HG03280 (cell line): ENCODE results near the gene PAQR8.

ENCODE experiments used
- ATAC-seq: cut with Tn5 transposase; IDR thresholded peaks from one replicate; pipeline ENCODE4 v1.9.1; 2021; ENCODE audit warnings: mild to moderate bottlenecking, moderate library complexity; ENCODE audit not compliant: unreplicated experiment

PAQR8 gene

DNA sequence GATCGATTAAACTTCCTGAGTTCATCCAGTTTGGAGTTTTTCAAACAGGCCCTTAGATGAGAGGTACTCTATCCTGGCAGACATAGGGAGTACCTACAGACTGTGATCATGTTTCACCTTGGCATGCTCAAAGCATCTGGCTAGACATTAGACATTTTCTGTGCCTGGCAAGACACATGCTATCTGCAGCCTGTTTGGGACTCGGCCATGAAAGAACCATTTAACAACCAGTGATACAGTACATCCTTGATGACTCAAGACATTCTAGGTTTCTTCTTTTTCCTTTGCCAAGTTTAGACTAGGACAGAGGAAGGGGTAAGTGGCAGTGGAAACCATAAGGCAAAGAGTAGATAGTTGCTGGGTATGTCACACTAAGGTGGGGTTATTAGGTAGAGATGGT lies 15.4 kb upstream of the PAQR8 start:
- no peak for ATAC-seq

DNA sequence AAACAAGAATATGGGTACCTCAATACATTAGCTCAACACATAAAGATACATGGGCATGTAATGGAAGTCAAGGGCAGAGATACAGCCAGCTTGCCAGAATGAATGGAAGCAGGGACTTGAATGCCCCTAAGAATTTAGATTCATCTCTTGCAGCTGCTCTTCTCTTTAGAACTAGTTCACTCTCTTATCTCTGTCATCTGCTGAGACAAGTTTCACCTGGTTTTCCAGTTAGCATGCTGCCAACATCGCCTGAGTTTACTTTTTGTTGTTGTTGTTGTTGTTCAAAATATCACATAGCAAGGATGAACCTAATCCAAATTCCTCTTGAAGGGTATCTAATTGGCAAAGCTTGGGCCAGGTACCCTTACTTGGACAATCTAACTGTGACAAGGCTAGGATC lies 14.1 kb upstream of the PAQR8 start:
- ATAC-seq, result no peak

DNA sequence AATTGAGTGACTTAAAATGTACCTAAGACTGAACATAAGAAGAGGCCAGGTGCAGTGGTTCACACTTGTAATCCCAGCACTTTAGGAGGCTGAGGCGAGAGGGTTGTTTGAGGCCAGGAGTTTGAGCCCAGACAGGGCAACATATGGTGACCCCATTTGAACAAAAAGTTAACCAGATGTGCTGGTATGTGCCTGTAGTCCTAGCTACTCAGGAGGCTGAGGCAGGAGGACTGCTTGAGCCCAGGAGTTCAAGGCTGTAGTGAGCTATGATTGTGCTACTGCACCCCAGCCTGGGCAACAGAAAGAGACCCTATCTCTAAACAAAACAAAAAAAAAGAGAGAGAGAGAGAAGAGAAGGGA lies 10.1 kb upstream of the PAQR8 start:
- no peak for ATAC-seq

DNA sequence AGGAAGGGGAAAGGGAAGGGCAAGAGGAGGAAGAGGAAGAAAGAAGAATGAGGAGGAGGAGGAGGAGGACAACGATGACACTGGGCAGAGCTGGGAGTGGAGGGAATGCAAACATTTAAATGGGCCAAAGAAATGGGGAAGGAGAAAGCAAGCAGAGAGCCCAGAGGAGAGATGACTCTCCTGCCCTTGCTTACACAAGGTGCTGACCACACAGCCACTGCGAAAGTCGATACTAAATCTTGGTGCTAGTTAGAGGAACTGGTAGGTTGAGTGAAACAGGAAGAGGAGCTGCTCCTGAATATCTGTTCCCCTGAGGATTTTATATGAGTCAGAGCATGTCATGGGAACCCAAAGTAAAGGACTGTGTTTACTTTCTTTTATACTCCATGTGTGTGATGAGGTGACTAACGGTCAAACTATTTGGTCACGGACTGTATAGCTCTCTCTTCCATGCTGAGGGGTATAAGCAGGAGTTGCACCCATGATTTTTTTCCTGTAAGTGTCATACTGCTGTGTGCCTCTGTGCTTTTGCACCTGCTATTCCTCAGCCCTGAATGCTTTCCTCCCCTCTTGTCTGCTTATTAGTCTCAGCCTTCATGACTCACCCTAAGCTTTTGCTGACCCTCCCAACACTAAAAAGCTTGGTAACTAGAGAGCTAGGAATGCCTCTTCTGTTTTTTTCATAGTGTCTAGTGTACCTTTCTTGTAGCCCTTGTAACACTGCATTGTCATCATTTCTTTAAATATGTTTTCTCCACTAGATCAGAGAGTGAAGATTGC lies 9.5 kb upstream of the PAQR8 start:
- peak; percentile 83 for ATAC-seq

DNA sequence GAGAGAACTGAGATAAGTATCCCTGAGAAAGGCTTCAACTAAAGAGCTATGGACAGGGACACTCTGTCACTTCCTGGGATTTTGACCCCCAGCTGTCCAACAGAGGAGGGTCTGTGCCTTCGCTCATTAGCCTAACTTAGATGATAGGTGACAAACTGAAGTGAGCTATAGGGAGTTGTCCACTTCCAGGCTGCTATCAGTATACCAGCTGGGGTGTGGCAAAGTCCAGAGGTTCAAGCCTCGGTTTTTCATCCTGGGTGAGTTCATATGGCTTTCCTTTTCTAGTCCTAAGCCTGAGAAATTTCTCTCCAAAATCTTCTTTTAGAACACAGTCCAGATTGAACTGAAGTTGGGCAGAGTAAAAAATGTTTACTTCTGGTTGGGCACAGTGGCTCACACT lies 5.9 kb upstream of the PAQR8 start:
- ATAC-seq, result no peak

DNA sequence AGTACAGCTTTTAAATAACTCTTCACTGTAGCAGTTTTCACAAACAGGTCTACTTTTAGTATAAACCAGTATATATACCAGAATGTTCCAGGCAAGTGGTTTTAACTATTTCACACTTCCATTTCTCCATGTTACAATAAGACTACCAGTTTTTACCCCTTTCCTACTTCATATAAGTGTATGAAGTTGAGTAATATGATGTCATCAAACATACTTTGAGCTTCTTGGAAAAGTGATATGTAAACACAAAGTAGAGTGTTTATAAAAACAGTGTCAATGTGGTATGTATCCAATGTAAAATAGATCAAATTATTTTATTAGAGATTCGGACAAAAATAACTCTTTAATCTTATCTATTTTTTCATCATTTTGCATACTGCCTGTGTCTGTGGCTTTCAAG lies 2.5 kb upstream of the PAQR8 start:
- ATAC-seq, result no peak

DNA sequence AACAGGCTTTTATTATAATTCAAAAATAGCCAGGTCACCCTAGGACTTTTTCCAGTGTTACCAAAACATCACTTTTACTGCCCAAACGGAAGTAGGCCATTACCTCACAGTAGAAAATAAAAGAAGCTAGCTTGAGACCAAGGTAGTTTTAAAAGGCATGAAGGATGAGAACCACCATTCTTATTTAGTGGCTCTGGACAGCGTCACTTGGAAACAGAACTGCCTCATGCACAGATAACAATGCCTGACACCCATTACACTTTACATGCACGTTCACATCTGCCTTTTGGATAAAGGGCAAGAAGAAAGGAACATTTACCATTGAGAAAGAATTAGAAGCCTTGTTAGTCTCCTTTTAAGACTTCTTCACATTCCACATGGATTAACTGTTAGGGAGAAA lies 1.9 kb upstream of the PAQR8 start:
- no peak for ATAC-seq

DNA sequence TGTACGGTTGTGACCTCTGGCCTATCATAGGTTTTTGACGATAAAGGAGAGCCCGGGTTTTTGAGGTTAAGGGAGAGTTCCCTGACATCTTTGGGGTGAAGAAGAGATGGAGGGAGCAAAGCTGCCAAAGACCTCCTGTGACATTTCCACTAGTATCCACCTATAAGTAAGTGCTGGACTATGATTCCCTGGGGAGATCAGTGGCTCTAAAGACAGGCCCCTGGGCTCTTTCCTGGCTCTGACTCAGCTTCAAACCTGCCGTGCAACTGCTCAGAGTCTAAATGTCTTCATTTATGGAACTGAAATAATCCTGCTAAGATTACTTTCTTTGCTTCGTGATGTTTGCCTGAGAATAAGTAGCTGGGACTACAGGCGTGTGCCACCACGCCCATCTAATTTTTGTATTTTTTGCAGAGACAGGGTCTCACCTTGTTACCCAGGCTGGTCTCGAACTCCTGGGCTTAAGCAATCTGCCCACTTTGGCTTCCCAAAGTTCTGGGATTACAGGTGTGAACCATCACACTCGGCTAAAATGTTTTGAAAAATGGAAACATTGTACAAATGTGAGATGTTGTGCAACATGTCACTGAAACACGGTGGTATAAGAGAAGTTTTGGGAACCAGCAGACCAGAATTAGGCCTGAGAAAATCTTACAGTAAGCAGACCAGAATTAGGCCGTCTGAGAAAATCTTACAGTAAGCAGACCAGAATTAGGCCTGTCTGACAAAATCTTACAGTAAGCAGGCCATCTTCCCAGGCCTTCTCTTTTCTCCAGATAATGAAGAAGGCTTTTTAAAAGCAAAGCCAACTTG lies 1.1 kb upstream of the PAQR8 start:
- ATAC-seq, result no peak

DNA sequence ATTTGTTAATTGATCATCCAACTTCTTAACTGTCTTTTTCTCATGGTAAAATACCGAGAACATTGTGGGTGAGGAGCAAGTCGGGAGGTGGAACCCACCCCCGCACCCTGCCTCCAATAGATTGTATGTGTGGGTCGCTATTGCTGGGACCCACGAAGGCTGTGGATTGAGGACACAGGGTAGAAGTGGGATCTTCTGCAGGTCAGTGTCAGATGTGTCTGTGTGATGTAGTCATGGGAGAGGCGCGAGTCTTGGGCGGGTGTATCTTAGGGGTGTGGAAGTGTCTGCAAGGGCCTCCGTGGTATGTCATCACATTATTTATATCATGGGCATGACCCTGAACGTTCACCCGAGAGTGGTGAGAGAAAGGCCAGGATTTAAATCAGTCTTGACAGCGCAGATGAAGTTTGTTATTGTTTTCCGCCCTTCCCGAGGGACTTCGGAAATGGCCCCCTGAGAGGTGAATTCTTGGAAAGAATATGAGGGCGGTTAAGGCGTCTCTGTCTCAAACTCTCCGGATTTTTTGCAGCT lies 472 bp upstream of the PAQR8 start:
- peak; percentile 1 for ATAC-seq

DNA sequence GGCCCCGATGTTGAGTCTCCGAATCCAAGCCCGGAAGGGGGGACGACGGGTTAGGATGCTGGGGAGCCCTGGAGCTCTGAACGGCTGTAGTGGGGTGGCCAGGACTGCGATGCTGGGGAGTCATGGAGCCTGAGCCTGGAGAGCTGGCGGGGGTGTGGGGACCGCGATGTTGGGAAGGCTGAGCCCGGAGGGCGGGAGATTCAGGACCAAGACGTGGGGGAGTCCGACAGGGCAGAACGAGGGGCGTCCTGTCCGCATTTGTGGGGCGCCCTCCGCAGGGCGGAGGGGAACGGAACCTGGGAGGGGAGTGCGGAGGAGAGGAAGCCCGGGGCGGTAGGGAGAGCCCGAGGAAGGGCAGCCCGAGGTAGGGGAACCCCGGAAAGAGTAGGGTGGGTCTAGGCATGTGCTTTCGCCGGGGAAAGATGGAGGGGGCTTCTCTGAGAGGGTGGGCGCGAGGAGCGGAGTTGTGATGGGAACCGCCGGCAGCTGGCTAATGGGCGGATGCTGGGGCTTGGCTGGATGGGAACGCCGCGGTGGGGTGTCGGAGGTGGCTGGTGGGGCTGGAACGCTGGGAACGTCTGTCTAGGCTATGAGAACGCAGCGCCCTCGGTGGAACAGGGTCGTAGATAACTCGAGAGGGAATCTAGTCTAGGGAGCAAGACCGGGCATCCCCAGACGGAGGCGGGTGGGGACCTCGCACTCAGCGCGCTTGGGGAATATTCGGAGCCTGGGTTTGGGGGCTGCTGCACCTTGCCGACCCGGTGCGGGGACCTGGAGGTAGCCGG lies 684 bp downstream of the PAQR8 start:
- peak; percentile 41 for ATAC-seq

DNA sequence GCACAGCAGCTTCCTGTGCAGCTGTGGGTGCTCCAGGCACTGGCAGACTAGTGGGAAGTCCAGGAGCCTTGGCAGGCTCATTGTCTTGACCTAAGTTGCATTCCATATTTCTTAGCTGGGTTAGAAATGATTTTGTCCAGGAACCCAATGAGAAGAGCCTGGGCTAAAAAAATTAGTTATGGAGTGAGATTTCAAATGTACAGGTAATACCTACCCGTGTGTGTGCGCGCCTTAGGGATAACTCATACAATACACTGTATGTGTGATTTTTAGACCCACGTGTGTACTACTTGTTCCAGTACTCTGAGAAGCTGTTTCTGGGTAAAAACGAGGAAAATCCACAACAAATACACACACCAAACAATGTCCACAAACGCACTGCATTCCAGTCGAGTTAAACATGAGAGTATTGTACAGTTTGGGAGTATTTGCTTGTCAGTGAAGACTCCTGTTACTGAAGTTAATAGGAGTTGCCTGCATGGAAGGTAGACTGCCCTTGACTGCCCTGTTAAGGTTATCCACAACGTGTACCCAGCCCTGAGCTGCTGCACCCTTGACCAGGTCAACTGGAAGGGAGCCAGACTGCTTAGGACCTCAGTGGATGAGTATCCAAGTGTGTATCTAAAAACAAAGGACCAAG lies 1.4 kb downstream of the PAQR8 start:
- no peak for ATAC-seq

DNA sequence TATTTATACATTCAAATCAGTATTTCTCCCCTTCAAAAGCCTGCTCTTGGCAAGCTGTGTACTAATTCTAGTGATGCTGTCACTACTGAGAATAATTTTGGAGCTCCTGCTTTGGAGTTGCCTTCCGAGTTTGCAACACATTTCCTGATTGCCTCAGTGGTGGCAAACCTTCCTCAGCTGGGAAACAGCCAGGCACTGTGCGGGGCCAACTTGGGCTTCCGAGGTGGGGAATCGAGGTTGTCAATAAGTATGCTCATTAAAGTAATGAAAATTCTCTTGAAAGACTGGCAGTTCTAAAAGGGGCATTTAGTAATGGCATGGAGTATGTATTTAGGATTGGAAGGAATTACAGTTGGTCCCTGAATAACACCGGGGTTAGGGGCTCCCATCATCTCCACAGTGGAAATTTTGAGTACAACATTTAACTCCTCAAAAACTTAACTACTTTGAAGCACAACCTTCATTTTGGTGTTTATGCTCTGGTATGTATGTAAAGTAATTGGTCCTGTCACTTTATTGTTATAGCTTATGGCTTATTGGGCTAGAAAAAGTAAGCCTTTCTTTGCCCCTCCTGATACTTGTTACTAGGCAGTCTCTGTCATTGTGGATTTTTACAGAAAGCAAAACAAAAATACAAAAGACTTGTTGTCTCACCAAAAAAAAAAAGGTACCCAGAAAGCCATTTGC lies 2.7 kb downstream of the PAQR8 start:
- no peak for ATAC-seq

DNA sequence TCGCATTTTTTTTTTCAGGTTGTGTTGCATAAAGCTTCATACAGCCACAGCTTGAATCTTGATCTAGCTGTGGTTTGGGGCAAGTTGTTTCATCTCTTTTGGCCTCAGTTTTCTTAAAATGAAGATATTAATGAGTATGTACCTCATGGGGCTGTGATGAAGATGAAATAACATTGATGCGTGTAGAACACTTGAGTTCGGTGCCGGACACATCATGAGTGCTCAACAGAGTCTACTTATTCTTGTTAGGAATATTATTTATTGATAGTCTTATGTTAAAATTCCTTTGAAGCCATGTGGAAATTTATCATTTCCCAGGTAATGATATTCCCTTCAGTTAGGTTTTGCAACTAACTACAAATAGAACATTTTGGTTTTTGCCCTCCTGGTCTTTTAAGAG lies 3.4 kb downstream of the PAQR8 start:
- no peak for ATAC-seq

DNA sequence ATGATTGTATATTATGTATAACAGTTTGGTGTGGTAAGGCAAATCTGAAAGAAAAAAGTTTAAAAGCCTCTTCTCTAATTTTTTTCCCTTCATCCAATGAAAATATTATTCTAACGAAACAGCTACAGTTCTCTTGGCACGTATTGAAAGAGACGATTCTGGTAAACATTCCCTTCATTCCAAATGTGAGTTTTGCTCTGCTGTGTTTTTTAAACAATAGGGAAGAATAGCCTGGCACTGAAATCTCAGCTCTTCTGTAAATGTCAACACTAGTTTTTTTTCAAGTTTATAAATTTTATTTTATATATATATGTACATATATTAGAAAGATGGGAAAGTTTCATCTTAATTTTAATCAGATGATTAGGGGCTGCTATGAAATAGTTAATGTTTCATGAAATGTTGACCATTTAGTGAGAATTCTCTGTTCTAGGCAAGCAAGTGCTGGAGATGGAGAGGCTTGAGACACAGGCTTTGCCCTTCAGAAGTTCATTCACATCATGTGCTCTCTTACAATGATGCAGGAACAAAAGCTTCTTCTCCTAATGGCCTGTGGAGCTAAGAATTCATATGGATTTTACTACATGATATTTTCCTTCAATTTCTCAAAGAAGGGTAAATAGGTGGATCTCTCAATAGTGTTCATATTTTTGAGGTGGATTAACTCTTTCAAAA lies 4.1 kb downstream of the PAQR8 start:
- no peak for ATAC-seq

DNA sequence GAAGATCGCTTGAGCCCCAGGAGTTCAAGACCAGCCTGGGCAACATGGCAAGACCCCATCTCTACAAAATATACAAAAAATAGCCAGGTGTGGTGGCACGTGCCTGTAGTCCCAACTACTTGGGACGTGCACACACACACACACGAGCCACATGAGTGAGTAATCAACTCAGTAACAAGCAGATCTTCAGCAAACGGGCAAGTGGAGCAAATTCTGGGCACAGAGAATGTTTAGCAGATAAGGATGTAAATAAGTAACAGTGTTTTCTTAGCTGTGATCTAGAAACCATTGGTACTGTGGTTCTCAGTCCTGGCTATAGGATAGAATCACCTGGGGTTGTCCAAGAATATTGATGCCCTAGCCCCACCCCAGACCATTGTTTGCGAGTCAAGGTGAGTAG lies 6.1 kb downstream of the PAQR8 start:
- ATAC-seq, result no peak

DNA sequence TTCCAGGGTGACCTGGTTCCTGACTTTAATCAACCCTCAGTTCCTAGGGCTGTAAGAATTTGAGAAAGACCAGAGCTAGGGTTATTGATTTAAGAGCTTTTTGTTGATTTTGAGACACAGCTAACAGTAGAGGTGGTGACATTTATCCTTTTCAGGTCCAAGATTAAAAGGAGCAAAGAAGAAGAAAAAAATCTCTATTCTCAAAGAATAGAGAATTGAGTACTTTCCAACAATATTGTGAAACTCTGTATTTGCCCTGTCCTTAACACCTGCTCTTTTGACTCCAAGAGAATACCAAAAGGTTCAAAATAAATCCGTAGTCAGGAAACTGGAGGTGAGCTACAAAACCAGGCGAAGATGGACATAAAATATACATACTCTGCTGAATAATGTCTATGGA lies 7.3 kb downstream of the PAQR8 start:
- no peak for ATAC-seq

DNA sequence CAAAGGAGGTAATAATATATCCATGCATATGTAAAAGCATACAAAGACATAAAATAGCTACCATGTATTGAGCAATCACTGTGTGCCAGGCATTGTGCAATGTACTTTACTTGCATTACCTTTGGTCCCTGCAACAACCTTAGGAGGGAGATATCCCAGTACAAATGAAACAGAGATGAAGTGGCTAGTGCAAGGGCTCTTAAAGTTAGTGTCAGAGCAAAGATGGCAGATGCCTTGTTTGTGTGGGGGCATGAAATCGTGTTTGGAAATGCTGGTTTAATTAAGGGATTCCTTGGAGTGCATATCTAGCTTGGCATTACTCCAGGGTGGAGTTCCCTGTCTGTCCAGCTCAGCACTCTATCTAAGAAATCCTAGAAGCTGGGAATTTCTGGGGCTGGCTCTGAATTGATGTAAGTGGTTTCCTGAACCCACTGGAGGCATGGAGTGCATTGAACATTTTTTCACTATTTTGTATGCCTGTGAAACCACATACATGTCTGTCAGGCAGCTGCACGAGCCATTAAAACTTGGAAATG lies 9.8 kb downstream of the PAQR8 start:
- no peak for ATAC-seq

DNA sequence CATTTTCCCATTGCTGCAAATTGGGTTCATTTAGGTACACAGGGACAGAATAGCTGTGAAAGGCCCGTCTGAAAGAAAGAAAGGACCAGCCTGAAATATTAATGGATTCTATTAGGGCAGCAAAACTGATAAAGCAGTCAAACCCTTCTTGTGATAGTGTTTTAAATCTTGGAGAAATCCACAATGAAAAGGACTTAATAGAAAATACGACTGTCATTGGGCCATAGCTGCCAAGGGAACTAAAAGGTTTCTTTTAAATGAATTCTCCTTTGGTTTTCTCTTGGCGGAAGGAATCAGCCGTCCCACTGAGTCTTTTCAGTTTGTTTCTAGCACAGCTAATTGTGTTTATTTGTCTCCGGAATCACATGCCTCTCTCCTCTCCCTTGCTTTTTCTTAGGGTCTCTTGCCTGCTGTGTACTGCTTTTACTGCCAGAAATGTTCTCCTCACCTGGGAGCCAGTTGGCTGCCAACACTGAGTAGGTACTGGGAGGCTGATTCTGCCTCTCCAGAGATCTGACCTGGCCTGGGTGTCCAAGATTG lies 11.3 kb downstream of the PAQR8 start:
- ATAC-seq, result no peak

DNA sequence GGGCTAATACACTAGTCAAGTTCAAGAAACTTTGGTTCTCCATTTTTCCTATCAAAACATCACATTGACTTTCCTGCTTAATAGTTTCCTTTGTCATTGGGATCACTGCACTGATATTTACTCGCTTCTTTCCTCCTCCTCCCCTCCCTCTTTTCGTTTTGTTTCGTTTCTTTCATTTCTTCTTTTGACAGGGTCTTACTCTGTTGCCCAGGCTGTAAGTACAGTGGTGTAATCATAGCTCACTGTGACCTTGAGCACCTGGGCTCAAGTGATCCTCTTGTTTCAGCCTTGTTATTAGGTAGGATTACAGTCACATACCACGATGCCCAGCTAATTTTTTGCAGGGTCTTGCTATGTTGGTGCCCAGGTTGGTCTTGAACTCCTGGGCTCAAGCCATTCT lies 12.3 kb downstream of the PAQR8 start:
- ATAC-seq, result no peak
